GM19035 (cell line): Measurements from ENCODE around the gene PRICKLE2.

ENCODE experiments used
- ATAC-seq: cut with Tn5 transposase; IDR thresholded peaks from one replicate; pipeline ENCODE4 v1.9.1; 2021; ENCODE audit not compliant: unreplicated experiment

Gene PRICKLE2

DNA sequence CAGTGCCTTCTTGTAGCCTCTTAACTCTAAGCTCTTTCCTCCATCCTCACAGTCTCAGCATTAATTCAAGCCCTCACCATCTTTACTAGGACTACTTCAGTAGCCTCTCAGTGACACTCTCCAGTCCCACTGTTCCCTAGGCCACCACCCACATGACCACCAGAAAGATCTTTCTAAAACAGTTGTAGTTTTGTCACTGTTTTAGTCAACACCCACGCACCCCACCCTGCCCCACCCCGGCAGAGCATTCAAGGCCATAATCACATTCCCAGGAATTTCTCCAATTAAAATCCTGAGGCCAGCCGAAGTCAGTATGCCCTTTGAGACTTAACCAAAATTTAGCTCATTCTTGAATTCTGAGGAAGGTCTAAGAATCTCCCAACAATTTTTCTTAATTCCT, 170.8 kb downstream of the PRICKLE2 start:
- ATAC-seq: no peak

DNA sequence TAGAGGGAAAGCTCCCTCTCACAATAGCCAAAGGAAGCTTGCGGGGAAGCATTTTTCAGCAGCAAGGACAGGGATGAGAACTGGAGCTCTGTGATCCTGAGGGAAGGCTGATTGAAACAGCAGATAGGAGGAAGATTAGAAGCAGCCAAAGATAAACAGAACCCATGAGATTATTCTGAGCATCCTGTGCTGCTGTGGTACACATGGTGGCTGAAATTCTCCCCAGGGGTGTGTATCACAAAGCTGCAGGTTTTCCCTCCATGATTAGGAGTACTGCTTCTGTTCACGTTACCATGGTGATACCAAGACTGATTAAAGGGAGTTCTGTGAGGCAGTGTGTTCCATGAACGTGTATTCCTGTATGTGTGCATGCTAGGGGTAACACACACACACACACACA, 171.7 kb downstream of the PRICKLE2 start:
- ATAC-seq: no peak

DNA sequence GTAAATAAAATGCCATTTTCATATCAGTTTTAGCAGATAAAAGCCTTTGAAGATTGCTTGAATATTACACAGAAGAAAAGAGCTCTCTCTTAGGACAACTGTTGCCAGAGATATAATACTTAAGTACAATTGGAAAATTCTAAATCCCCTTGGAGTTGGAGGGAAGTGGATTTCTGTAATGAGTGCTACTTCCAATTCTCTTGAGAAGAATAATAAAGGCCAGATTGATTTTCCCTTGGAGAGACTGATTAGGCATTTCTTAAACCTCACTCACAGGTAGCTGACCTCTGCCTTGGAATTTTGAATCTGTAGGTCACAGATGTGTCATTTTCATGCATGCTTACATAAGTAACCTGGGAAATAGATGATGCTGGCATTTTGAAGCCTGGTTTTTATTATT, 172.1 kb downstream of the PRICKLE2 start:
- no peak for ATAC-seq

DNA sequence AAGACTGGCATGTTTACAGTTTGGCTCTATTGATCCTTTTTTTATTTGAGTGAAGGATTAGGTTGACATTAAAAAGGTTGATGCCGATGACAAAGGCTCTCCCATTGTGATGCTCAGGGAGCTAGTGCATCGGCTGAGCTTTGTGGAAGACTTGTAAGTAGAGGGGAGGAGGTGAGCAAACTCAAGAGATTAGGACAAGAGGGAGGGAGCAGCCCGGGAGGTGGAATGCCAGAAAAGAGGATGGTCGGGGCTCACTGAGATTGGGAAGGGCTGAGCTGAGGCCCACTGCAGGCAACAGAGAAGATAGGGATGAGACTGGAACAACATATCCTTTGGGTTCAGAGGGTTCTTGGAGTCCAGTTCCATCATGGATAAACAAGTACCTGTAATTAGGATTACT, 175.4 kb downstream of the PRICKLE2 start:
- ATAC-seq: no peak

DNA sequence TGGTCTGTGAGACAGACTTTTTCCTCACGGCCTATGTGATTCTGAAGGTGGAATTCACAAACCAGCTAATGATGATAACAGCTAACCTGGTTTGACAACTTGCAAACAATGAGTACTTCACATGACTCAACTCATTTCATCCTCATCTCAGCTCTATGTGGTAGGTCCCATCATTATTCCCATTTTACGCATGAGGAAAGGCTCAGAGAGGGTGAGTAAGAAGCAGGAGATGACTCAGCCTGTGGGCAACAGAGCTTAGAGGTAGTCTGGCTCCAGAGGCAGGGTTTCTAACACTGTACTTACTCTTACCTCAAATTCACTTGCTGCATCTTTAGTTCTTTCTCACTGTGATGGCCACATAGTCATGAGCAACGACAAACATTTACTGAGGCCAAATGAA, 176.1 kb downstream of the PRICKLE2 start:
- no peak for ATAC-seq

DNA sequence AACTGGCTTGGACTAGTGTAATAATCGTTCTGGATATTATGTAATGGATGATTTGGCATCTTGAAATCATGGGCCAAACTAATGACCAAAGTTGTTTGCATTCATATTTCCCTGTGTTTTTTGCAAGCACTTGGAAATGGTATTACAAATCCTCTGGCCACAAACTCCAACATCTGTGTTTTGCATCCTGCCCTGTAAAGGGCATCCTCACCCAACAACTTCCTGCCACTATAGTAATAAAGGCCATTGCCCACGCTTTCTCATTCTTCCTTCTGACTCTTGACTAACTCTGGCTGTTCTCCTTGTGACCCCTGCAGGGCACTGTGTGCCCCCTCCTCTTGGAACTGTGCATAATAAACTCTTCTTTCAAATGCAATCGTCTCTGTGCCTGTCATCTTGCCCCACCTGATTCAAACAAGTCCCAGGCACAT, 176.6 kb downstream of the PRICKLE2 start:
- no peak for ATAC-seq

DNA sequence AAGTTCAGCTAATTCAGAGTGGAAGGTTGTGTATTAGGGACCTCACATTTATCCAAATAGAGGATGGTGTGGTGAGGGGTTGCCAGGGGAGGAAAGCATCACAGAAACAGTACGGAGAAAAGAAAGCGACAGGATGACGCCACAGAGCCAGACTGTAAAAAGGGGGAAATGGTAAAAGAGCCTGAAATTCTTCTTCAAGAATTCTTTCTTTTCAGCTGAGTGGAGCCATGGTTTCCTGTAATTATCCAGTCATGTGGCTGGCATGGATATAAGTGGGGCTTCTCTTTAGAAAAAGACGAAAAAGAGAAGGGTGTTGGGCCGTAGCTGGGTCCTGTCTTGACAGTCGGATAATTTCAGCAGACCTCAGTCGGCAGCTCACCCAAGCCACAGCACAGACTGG, 177.5 kb downstream of the PRICKLE2 start:
- ATAC-seq: no peak

DNA sequence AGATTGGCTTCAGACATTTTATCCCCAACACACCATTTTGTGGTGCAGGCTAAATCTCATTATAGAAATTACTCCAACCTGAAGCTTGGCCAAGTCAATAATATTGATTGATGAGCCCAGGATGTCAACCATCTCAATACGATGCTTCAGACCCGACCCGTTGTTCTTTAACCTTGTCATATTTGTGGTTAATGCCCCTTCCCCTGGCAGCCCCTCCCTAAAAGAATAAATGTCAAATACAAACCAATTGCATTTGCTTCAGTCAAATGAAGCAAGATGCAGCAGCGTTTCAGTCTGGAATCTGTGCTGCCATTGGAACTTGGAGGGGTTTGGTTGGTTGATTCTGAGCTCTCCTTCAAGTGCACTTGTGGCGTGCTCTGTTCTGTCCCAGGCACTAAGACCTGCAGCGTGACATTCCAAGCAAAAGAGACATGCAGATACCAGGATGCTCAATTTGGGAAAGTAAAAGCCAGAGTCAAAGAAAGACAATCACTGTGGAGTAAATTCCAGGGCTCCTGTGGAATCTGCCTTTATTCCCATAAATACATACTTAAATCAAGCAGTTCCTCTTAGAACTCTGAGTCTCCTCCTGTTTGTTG, 178.2 kb downstream of the PRICKLE2 start:
- ATAC-seq: no peak

DNA sequence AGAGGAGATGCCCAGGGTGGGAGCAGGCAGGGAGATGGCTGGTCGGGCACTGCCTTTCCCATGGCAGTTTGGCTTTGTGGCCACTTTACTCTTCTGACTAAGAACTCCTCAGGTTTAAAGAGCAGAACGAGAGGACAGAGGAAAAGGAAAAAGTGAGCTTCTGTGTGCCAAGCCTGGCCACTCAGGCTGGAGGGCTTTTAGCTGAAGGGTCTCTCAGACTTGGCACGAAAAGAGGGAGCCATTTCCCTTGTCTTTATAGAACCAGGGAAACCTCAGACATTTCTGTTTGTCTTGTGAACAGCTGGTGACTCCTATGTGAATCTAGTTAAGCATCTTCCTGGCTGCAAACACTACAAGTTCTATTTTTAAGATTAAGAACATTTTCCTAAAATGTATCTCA, 178.7 kb downstream of the PRICKLE2 start:
- ATAC-seq: no peak

DNA sequence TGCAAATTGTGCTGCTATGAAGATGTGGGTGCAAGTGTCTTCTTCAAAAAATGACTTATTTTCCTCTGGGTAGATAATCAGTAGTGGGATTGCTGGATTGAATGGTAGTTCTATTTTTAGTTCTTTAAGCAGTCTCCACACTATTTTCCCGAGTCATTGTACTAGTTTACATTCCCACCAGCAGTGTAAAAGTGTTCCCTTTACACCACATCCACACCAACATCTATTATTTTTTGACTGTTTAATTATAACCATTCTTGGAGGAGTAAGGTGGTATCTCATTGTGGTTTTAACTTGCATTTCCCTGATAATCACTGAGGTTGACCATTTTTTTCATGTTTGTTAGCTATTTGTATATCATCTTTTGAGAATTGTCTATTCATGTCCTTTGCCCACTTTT, 182.3 kb downstream of the PRICKLE2 start:
- ATAC-seq: no peak
